Measurements from ENCODE around the gene GULP1. TPM values are rescaled to one million over a fixed set of nuclear protein-coding genes. Genes with fewer than 3 reads are reported as not detected.

GULP1 gene
- total RNA-seq, 1 experiment from 2014 or later, result 76.0 TPM

GRCh38 chr2:188607501-188607900, 315.8 kb downstream of the GULP1 start (continued):
- TF ChIP-seq YY1 (IDR thresholded peaks at IDR 0.05; ENCODE audit: extremely low read depth, insufficient replicate concordance, low read depth, low read length) (no peak), ATF3 (IDR thresholded peaks at IDR 0.05) (no peak), POLR2AphosphoS5 (IDR thresholded peaks at IDR 0.05; ENCODE audit: low read depth, low read length) (no peak), EZH2phosphoT487 (IDR thresholded peaks at IDR 0.05; ENCODE audit: borderline replicate concordance) (no peak), EGR1 (IDR thresholded peaks at IDR 0.05; ENCODE audit: low read depth) (no peak), CTCF (IDR thresholded peaks at IDR 0.05 in 2 of 3, conservative IDR thresholded peaks at IDR 0.05 in 1 of 3; ENCODE audit: borderline replicate concordance in 1 of 3, insufficient read depth in 1 of 3, low read depth in 2 of 3, low read length in 2 of 3) (no peak), CEBPB (IDR thresholded peaks at IDR 0.05; ENCODE audit: low read depth) (no peak), EZH2 (IDR thresholded peaks at IDR 0.05) (no peak), ZBTB33 (IDR thresholded peaks at IDR 0.05; ENCODE audit: extremely low read depth, insufficient replicate concordance, low read length) (no peak)
